SH-SY5Y (cell line): ENCODE measurements around the gene FOXK2.

ENCODE experiments used
- GATA2 ChIP-seq: IDR thresholded peaks from 2 replicates; pipeline ENCODE4 v1.6.1; 2011; ENCODE audit warnings: mild to moderate bottlenecking, low read depth, low read length
- GATA3 ChIP-seq: IDR thresholded peaks from 2 replicates; pipeline ENCODE4 v1.6.1; 2011; ENCODE audit warnings: low read depth, mild to moderate bottlenecking, low read length, moderate library complexity

DNA sequence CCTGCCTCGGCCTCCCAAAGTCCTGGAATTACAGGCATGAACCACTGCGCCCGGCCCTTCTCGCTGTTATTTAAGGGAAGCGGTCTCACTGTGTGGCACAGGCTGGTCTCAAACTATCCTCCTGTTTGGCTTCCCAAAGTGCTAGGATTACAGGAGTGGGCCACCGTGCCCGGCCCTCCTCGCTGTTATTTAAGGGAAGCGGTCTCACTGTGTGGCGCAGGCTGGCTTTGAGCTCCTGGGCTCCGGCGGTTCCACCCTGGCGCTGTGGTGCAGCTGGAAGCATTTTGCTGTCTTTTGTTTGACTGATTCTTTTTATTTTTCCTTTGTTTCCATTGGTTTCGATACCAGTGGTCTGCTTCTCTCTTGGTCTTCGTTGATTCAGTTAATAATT, 40.7 kb downstream of the FOXK2 start:
- no peak for TF ChIP-seq GATA2
- TF ChIP-seq GATA3, result no peak
